Activated B cell treated with CpG ODN at 0.5 μM for 24 hours (primary cell): Measurements from ENCODE around the gene EPHB2. TPM values are rescaled to one million over a fixed set of nuclear protein-coding genes. Genes with fewer than 3 reads are reported as not detected.

ENCODE experiments used
- ATAC-seq: fragments of 200-7000 bp; cut with Tn5 transposase; one replicate; pipeline ENCODE4 v1.10.0; 2021; ENCODE audit warnings: low read depth, mild to moderate bottlenecking, moderate library complexity
- CTCF ChIA-PET: fragments of 350-600 bp; sonication (Branson Sonifier 250); formaldehyde crosslinking; loops from one replicate; lab custom pipeline; 2021; ENCODE audit warnings: antibody characterized with exemption; lab: Charles Lee
- POLR2A ChIA-PET: fragments of 350-600 bp; sonication (Branson Sonifier 250); formaldehyde crosslinking; loops from one replicate; lab custom pipeline; 2021; ENCODE audit warnings: antibody characterized with exemption; lab: Charles Lee
- DNase-seq: peaks from one replicate; pipeline ENCODE4 v3.0.0; 2022
- H3K27ac Mint-ChIP-seq: one replicate; pipeline ENCODE4 v1.8.0; 2020; ENCODE audit warnings: mixed read lengths
- H3K27me3 Mint-ChIP-seq: one replicate; pipeline ENCODE4 v1.8.0; 2021; ENCODE audit warnings: mixed read lengths
- H3K36me3 Mint-ChIP-seq: one replicate; pipeline ENCODE4 v1.8.0; 2021; ENCODE audit warnings: low read depth, mixed read lengths
- H3K4me1 Mint-ChIP-seq: one replicate; pipeline ENCODE4 v1.8.0; 2021; ENCODE audit warnings: mixed read lengths
- H3K4me3 Mint-ChIP-seq: one replicate; pipeline ENCODE4 v1.8.0; 2020; ENCODE audit warnings: mild to moderate bottlenecking, mixed read lengths
- H3K9me3 Mint-ChIP-seq: one replicate; pipeline ENCODE4 v1.8.0; 2020; ENCODE audit warnings: mixed read lengths
- intact Hi-C: fragments of 100-400 bp; cut with micrococcal nuclease; formaldehyde crosslinking; loops from one replicate; pipeline ENCODE4 v1.15.1; 2024
- total RNA-seq: library from RNA; stranded (reverse); gene quantifications from 2 replicates; pipeline ENCODE4 v1.2.3, GENCODE V29; 2022
- TF ChIP-seq, protein P1 (sequence below): fragments of 200-600 bp; IDR thresholded peaks from one replicate; pipeline ENCODE4 v1.8.0; 2022; ENCODE audit warnings: antibody characterized with exemption, mild to moderate bottlenecking

The EPHB2 gene
- total RNA-seq, 1 donor from 2014 or later = 0.13 TPM

GRCh38 chr1:22883406-22883805, 172.8 kb downstream of the EPHB2 start:
- no peaks in the 10 kb centered on the region for H3K36me3 Mint-ChIP-seq
- no peak for DNase-seq
- ChIA-PET CTCF (no interaction called here), POLR2A (no interaction called here)
- no peak overlapping the region for H3K4me3 Mint-ChIP-seq
- H3K27me3 Mint-ChIP-seq = no peaks in the 10 kb centered on the region
- no peaks in the 10 kb centered on the region for H3K9me3 Mint-ChIP-seq
- no peak for ATAC-seq
- no peak overlapping the region for H3K27ac Mint-ChIP-seq
- TF ChIP-seq, protein P1, sequence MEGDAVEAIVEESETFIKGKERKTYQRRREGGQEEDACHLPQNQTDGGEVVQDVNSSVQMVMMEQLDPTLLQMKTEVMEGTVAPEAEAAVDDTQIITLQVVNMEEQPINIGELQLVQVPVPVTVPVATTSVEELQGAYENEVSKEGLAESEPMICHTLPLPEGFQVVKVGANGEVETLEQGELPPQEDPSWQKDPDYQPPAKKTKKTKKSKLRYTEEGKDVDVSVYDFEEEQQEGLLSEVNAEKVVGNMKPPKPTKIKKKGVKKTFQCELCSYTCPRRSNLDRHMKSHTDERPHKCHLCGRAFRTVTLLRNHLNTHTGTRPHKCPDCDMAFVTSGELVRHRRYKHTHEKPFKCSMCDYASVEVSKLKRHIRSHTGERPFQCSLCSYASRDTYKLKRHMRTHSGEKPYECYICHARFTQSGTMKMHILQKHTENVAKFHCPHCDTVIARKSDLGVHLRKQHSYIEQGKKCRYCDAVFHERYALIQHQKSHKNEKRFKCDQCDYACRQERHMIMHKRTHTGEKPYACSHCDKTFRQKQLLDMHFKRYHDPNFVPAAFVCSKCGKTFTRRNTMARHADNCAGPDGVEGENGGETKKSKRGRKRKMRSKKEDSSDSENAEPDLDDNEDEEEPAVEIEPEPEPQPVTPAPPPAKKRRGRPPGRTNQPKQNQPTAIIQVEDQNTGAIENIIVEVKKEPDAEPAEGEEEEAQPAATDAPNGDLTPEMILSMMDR = no peak
- intact Hi-C loops = no loop called here
- H3K4me1 Mint-ChIP-seq = peaks cover 9% of the 10 kb centered on the region

DNA sequence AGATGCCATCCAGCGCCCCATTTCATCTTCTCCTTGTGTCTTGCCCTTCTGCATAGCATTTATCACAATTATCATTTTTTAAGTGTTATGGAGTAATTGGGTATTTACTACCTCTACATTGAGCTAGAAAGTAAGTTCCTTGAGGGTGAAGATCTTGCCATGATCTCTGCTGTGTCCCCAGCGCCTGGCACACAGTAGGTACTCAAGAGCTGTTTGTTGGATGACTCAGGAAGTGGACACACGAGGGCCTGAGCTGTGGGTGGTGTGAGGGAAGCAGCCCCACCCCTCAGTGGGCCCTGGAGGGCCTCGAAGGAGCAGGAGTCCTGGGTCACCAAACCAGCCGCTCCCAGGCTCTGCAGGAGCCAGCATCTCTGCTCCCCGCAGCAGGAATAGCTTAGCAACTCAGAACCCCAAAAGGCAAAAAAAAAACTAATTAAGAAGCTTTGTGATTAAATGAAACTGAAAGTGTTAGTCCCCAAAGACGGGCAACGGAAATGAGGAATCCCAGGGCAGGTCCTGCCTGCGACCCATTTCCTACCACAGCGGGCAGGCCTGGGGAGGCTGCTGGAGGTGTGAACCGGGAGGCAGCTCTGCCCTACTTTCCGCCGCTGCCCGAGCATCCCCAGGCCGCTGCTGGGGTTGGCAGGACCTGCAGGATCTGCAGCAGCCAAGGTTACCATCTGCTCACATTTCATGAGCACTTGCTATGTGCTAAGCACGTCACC, 174.3 kb downstream of the EPHB2 start:
- peaks cover 9% of the 10 kb centered on the region for H3K4me1 Mint-ChIP-seq
- H3K4me3 Mint-ChIP-seq = peak overlapping the region; percentile 70
- ChIA-PET POLR2A (no interaction called here), CTCF (no interaction called here)
- H3K27ac Mint-ChIP-seq = no peak overlapping the region
- DNase-seq = no peak
- H3K9me3 Mint-ChIP-seq = no peaks in the 10 kb centered on the region
- H3K27me3 Mint-ChIP-seq = peaks cover 5% of the 10 kb centered on the region
- no peaks in the 10 kb centered on the region for H3K36me3 Mint-ChIP-seq
- intact Hi-C loops = no loop called here
- TF ChIP-seq, protein P1 = no peak
- peak; percentile 18 for ATAC-seq

DNA sequence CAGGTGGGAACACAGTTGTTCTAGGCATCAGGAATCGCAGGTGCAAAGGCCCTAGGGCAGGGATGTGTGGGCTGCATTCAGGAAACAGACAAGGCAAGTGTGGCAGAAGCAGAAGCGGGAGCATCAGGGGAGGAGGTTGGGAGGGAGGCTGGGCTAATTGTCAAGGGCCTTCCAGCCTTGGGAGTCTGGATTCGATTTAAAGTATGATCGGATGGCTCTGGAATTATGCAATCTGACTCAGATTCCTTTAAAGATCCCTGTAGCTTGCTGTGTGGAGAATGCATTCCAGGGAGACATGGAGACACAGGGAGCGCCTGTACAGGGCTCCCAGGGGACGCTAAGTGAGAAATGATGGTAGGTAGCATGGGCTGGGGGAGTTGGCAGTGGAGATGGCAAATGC, 175.6 kb downstream of the EPHB2 start:
- no peak overlapping the region for H3K4me3 Mint-ChIP-seq
- ChIA-PET POLR2A (no interaction called here), CTCF (no interaction called here)
- peaks cover 9% of the 10 kb centered on the region for H3K4me1 Mint-ChIP-seq
- intact Hi-C loops = no loop called here
- no peak overlapping the region for H3K27ac Mint-ChIP-seq
- ATAC-seq (no peak), DNase-seq (no peak)
- no peaks in the 10 kb centered on the region for H3K9me3 Mint-ChIP-seq
- H3K36me3 Mint-ChIP-seq = no peaks in the 10 kb centered on the region
- TF ChIP-seq, protein P1 = no peak
- peaks cover 8% of the 10 kb centered on the region for H3K27me3 Mint-ChIP-seq

- ChIA-PET CTCF (interaction anchor here (2.0 kb wide), 1 partner anchor 183 kb away, joined by 15 read pairs; no protein-coding TSS in a partner anchor), POLR2A (no interaction called here)
- no peak for DNase-seq
- intact Hi-C loops = no loop called here
- peaks cover 9% of the 10 kb centered on the region for H3K4me1 Mint-ChIP-seq
- peaks cover 13% of the 10 kb centered on the region for H3K27me3 Mint-ChIP-seq
- ATAC-seq = no peak
- H3K4me3 Mint-ChIP-seq = no peak overlapping the region
- no peaks in the 10 kb centered on the region for H3K9me3 Mint-ChIP-seq
- no peak overlapping the region for H3K27ac Mint-ChIP-seq
- TF ChIP-seq, protein P1 = no peak
- H3K36me3 Mint-ChIP-seq = no peaks in the 10 kb centered on the region
Observed at GRCh38 chr1:22887491-22887890, 176.9 kb downstream of the EPHB2 start.

DNA sequence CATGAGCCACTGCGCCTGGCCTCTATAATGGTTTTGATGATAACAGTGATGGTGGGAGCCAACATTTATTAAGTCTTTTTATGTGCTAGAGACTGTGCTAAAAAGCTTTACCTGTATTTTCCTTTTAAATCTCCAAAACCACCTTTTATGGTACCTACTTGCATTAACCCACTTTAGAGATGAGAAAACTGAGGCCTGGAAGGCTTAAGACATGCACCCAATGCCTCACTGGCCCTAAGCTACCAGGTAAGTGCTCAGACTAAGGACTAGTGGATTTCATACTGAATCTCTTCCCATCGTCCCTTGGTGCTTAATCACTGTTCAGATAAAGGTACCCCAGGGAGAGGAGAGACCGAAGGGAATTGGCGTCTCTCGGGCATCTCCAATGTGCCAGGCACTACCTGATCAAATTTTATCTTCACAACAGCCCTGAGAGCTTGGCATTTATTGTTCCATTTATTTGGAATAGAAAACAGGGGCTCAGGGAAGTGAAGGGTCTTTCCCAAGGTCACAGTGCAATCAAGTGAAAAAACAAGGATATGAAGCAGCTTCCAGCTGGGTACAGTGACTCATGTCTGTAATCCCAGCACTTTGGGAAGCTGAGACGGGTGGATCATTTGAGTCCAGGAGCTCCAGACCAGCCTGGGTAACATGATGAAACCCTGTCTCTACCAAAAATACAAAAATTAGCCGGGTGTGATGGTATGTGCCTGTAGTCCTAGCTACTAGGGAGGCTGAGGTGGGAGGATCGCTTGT, 177.9 kb downstream of the EPHB2 start:
- Mint-ChIP-seq H3K27ac (no peak overlapping the region), H3K4me1 (peaks cover 9% of the 10 kb centered on the region), H3K36me3 (no peaks in the 10 kb centered on the region), H3K4me3 (no peak overlapping the region), H3K27me3 (peaks cover 13% of the 10 kb centered on the region), H3K9me3 (no peaks in the 10 kb centered on the region)
- no peak for ATAC-seq
- intact Hi-C loops = loop anchor here (1.0 kb wide), 1 partner anchor 184 kb away; no protein-coding TSS in a partner anchor
- ChIA-PET CTCF (interaction anchor here (2.0 kb wide), 1 partner anchor 184 kb away, joined by 15 read pairs; no protein-coding TSS in a partner anchor), POLR2A (no interaction called here)
- TF ChIP-seq, protein P1 = no peak
- no peak for DNase-seq
